ENCODE measurements around the gene SYTL3.
"Not testable (repeated sequence)": the region's sequence is repeated elsewhere in the genome, so short reads cannot be mapped to it uniquely, and the experiment has no call there.

The SYTL3 gene

DNA sequence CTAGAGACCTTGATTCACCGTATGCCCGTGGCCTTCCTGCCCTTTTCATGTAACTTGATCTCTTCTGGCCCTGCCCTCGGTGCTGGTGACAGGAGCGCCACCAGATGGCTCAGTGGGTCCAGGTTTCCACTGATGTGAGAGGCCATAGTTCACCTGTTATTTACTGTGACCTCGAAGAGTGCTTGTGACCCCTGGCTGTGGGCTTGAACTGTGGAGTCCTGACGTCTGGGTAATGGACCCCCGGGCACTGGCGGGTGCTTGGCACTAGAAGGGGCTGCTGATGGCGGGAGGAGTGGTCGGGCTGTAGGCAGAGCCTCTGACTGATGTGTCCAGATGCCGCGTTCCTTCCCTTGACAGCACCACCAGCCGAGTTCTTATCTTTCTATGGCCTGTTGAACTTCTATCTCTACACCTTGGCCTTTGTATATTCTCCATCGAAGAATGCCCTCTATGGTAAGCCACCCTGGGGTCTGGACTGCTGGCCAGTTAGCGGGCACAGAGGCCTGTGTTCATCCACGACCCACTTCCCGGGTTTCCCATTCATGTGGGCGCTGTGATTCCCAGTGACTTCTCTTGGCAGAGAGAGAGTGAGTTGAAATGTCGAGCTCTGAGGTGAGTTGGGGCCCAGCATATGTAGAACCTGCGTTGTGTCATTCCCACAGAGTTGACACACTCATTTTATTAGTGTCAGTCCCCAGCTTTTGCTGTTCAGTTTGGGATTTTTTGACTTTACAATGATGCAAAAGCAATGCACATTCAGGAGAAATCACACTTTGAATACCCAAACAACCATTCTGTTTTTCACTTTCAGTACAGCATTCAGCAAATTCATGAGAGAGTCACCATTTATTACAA lies 20.3 kb upstream of the SYTL3 start:
- Mint-ChIP-seq H3K4me1 (peaks cover 0 to 2% of the 10 kb centered on the region in 2 donors), H3K4me3 (no peak overlapping the region), H3K36me3 (peaks cover 43 to 55% of the 10 kb centered on the region in 2 donors), H3K27me3 (no peaks in the 10 kb centered on the region), H3K9me3 (no peaks in the 10 kb centered on the region), H3K27ac (no peak overlapping the region)
- ATAC-seq (replicated peaks): peak in 1 of 2 donors; percentile 58
- no peak for DNase-seq

DNA sequence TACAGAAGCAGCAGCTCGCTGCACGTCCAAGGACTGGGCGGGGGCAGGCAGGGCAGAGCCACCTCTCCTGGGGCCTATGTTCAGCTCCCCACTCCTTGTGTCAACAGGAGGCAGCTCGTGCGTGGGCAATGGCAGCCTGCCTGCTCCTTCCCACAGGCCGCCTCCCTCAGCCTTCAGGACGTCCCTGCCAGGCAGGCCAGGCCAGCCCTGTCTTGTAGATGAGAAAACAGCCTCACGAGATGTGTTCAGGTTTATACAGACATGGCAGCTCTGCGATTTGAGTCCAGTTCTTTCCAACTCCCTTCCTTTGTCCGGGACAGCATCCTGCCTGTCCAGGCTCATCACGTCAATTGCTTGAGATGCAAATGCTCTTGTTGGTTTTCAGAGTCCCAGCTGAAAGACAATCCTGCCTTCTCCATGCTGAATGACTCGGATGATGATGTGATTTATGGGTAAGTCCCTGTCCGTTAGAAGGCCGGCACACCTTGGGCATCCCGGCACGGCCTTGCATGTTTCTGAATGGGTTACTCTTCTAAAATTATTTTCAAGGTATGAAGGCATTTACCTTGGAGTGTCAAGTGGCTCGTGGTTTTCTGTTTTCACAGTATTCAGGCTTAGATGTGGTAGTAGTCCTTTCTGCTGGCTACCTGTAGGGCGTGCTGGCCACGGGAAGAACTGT lies 18.8 kb upstream of the SYTL3 start:
- DNase-seq (no peak), ATAC-seq (replicated peaks) (no peak)
- Mint-ChIP-seq H3K36me3 (peaks cover 41 to 52% of the 10 kb centered on the region in 2 donors), H3K4me1 (peaks cover 0 to 2% of the 10 kb centered on the region in 2 donors), H3K9me3 (no peaks in the 10 kb centered on the region), H3K27me3 (no peaks in the 10 kb centered on the region), H3K4me3 (no peak overlapping the region), H3K27ac (no peak overlapping the region)

DNA sequence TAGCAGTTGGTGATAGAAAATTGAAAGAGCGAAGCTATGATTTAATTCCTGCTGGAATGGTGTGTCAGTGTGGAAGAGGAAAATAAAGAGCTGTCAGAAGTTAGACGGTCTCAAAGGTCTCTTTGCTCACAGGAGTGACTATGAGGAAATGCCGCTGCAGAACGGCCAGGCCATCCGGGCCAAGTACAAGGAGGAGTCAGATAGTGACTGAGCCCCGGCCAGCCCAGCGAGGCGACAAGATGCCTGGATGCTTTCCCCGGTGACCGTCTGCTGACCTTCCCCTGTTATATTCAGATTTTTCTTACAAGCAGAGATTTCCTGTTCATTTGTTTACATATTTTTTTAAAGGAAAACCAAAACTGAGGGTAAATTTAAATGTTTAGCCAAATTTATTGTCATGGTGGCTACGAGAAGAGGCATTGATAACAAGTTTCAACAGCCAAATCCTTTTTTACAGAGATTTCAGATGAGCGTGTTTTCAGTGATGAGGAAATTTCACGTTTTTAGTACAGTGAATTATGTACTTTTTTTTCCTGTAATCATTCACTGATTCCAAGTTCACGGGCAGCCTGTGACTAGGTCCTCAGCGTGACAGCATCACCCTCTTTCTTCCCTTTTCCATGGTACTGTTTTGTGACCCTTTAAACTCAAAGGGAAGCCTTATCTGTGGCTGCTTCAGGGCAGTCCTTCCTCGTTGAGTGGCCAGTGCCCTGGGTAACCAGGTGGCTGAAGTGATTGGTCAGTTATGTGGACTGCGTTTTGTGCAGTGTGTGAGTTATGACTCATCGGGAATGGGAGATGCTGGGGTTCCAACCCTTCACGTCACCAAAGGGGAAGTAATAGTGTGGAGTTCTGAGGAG lies 17.9 kb upstream of the SYTL3 start:
- peaks cover 0 to 2% of the 10 kb centered on the region in 2 donors for H3K4me1 Mint-ChIP-seq

DNA sequence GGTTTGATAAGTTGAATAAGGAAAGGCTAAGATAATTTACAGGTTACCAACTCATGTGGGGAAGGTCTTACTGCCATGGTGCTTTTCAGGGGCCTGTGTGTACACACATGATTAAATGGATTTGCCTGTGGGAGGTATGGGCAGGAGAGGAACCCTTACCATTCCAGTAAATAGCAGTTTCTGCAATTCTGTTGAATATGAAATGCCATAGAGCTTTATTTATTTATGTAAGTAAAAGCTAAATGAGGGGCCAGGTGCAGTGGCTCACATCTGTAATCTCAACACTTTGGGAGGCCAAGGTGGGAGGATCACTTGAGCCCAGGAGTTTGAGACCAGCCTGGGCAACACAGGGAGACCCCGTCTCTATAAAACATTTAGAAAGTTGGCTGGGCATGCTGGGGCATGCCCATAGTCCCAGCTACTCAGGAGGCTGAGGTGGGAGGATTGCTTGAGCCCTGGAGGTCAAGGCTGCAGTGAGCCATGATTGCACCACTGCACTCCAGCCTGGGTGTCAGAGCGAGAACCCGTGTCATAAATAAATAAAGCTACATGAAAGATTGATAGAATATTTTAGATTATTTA lies 17.2 kb upstream of the SYTL3 start:
- DNase-seq; H3K9me3 Mint-ChIP-seq; H3K4me3 Mint-ChIP-seq; H3K4me1 Mint-ChIP-seq; ATAC-seq (replicated peaks); H3K27me3 Mint-ChIP-seq; H3K27ac Mint-ChIP-seq: not testable (repeated sequence)
- H3K36me3 Mint-ChIP-seq: peaks cover 31 to 50% of the 10 kb centered on the region in 2 donors

More for the DNA sequence above, 17.9 kb upstream of the SYTL3 start:
- Mint-ChIP-seq H3K27me3 (no peaks in the 10 kb centered on the region), H3K36me3 (peaks cover 39 to 51% of the 10 kb centered on the region in 2 donors), H3K9me3 (no peaks in the 10 kb centered on the region), H3K4me3 (no peak overlapping the region), H3K27ac (no peak overlapping the region)
- ATAC-seq (replicated peaks) (no peak), DNase-seq (no peak)

DNA sequence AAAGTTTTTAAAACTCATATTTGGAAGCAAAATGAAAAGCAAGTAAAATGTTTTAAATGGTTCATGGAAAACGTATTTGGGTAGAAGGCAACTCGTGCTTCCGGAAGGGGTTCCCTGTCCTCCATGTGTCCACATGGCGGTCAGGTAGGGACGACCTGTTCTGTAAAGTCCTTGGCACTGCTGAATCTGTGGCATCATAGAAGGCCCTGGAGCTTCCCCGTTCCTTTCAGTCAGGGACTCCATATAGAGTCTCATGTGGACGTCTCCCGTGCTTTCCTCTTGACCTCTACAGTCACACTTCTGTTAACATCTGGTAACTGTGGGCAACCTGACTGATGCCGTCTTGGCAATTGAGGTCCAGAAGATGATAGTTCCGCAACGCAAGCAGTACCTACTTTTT lies 16.7 kb upstream of the SYTL3 start:
- Mint-ChIP-seq H3K27ac (no peak overlapping the region), H3K27me3 (no peaks in the 10 kb centered on the region), H3K4me3 (no peak overlapping the region), H3K36me3 (peaks cover 31 to 45% of the 10 kb centered on the region in 2 donors), H3K9me3 (no peaks in the 10 kb centered on the region), H3K4me1 (peaks cover 0 to 2% of the 10 kb centered on the region in 2 donors)
- DNase-seq: no peak
- no peak for ATAC-seq (replicated peaks)

DNA sequence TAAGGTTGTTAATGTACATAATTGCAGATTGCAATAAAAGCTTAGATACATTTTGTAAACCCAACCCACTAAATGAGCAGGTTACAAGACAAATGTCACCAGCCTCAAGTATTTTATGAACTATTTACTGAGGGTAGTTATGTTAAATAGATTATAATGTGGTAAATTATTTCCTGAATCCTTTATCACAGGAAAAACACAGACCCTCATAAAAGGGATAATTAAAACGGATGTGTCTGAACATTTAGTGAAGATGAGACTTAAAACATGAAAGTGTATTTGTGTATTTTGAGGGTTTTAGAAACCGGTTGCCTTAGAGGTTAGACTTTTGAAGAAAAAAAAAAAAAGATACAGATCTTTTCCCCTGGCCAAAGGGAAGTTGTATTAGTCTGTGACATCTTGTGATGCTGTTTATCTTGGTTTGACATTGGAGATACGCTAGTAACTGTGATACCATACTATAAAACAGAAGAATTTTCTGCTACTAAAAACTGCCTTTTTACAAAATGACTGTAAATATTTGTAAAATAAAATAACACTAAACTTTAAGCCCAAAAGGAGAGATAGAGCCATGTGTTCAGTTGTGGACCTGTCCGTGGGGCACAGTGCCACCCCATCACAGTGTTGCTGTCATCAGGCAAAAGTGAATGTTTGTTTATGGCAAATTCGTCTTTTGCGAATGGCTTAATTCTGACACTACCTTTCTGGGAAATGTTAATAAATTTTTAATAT lies 15.0 kb upstream of the SYTL3 start:
- ATAC-seq (replicated peaks) (no peak), DNase-seq (no peak)
- Mint-ChIP-seq H3K9me3 (no peaks in the 10 kb centered on the region), H3K4me3 (no peak overlapping the region), H3K27ac (no peak overlapping the region), H3K36me3 (peaks cover 24 to 43% of the 10 kb centered on the region in 2 donors), H3K27me3 (no peaks in the 10 kb centered on the region), H3K4me1 (peaks cover 8 to 10% of the 10 kb centered on the region in 2 donors)

DNA sequence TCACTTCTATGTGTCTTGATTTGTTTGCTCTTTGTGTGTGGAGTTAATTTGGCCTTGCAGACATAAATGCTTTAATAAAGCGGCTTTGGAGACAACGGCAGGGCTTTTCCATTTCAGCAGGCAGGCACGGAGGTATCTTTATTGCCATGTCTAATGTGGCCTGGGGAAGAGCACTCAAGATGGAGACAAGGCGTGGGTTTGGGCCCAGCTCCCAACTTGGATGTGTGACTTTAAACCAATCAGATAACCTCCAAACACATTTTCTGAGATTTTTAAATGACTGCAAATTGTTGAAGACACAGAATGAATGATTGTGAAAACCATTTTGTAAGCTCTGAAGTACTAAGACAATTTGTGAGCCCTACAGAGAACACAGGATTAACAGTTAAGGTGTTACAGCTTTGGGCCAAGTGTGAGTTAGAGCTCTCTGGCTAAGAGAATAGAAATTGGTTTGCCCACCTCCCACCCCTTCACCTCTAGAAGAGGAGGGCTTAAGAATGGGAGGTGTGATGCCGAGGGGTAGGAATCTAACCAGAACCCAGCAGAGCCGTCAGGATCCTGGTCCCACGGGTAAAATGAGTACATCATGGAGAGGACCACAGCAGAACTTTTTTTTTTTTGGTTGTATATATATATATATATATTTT lies 14.3 kb upstream of the SYTL3 start:
- Mint-ChIP-seq H3K36me3 (peaks cover 26 to 47% of the 10 kb centered on the region in 2 donors), H3K4me1 (peaks cover 13 to 17% of the 10 kb centered on the region in 2 donors), H3K27me3 (no peaks in the 10 kb centered on the region), H3K27ac (no peak overlapping the region), H3K4me3 (no peak overlapping the region), H3K9me3 (no peaks in the 10 kb centered on the region)
- ATAC-seq (replicated peaks) (no peak), DNase-seq (no peak)

DNA sequence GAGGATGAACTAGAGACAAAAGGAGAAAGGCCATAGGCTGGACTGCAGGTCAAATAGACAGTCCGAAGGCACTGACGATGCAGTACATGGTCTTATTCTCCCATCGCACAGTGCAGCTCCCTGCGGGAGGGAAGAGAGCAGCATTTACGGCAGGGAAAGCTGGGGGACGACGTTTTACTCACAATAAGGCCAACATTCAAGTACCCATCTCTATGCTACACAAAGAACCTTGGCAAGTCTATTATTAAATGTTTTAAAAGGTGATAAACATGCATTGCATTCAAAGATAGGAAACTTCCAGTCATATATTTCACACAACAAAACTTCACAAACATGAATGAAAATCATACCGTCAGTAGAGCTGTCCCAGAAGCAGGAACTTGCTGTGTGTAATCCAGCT lies 13.1 kb upstream of the SYTL3 start:
- no peaks in the 10 kb centered on the region for H3K27me3 Mint-ChIP-seq

DNA sequence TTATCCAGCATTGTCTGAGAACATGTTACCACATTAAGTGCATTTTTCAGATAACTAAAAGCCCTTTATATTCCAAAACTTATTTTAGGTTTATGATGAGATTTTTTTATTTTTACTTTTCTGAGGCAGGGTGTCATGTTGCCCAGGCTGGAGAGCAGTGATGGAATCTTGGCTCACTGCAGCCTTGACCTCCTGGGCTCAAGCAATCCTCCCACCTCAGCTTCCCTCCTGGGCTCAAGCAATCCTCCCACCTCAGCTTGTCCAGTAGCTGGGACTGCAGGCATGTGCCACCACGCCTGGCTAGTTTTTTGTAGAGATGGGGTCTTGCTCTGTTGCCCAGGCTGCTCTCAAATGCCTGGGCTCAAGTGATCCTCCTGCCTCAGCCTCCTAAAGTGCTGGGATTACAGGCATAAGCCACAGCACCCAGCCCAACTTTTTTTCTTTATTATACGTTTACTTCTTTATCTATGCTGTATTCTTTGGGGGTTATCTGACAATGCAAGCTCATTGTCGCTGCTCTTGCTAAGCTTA lies 11.5 kb upstream of the SYTL3 start:
- Mint-ChIP-seq H3K4me1 (peaks cover 20 to 30% of the 10 kb centered on the region in 2 donors), H3K4me3 (no peak overlapping the region), H3K27ac (peak overlapping the region; percentile 75), H3K36me3 (peaks cover 23 to 41% of the 10 kb centered on the region in 2 donors), H3K27me3 (no peaks in the 10 kb centered on the region), H3K9me3 (no peaks in the 10 kb centered on the region)
- no peak for DNase-seq
- no peak for ATAC-seq (replicated peaks)

More for the DNA sequence above, 13.1 kb upstream of the SYTL3 start:
- peaks cover 22 to 42% of the 10 kb centered on the region in 2 donors for H3K36me3 Mint-ChIP-seq
- no peak overlapping the region for H3K4me3 Mint-ChIP-seq
- H3K27ac Mint-ChIP-seq: no peak overlapping the region
- H3K9me3 Mint-ChIP-seq: no peaks in the 10 kb centered on the region
- no peak for DNase-seq
- peaks cover 15 to 19% of the 10 kb centered on the region in 2 donors for H3K4me1 Mint-ChIP-seq
- ATAC-seq (replicated peaks): no peak

DNA sequence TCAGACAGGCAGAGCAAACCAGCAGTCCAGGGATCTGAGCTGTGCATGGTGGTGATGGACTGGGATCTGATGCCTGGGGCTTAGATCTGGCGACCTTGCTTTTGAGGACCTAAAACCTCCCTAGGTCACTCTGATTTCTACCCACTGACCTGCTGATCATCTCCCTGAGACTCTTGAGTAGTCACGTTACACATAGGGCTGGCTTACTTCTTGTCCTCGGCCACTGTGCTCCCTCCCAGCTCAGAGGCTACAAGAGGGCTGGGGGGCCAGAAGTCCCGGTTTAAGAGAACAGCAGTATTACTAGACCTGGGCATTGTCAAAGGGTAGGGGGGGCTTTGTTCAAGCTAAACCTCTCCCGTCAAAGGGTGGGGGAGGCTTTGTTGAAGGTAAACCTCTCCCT lies 10.8 kb upstream of the SYTL3 start:
- DNase-seq (no peak), ATAC-seq (replicated peaks) (no peak)
- peaks cover 23 to 41% of the 10 kb centered on the region in 2 donors for H3K36me3 Mint-ChIP-seq
- H3K27ac Mint-ChIP-seq: peak overlapping the region; percentile 68
- peaks cover 20 to 30% of the 10 kb centered on the region in 2 donors for H3K4me1 Mint-ChIP-seq
- H3K4me3 Mint-ChIP-seq: no peak overlapping the region
- no peaks in the 10 kb centered on the region for H3K27me3 Mint-ChIP-seq
- H3K9me3 Mint-ChIP-seq: no peaks in the 10 kb centered on the region

DNA sequence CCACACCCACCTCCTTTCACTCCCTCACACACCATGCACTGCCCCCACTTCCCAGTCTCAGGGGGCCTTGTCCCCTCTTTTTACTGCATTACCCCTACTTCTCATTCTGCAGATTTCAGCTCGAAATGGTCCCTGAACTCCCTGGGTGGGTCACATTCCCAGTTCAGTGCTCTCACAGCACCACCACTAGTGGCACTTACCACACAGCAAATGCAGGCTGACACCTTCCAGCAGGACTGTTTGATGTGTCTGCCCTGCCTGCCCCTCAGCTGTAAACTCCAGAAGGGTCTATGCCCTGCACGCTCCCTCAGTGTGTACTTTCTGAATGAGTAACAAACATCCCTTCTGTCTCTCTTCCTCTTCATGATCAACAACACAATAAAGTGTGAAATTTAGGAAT lies 9.3 kb upstream of the SYTL3 start:
- Mint-ChIP-seq H3K4me1 (peaks cover 21 to 39% of the 10 kb centered on the region in 2 donors), H3K27me3 (no peaks in the 10 kb centered on the region), H3K4me3 (no peak overlapping the region), H3K36me3 (peaks cover 20 to 38% of the 10 kb centered on the region in 2 donors), H3K9me3 (no peaks in the 10 kb centered on the region), H3K27ac (no peak overlapping the region)
- DNase-seq: no peak
- no peak for ATAC-seq (replicated peaks)

DNA sequence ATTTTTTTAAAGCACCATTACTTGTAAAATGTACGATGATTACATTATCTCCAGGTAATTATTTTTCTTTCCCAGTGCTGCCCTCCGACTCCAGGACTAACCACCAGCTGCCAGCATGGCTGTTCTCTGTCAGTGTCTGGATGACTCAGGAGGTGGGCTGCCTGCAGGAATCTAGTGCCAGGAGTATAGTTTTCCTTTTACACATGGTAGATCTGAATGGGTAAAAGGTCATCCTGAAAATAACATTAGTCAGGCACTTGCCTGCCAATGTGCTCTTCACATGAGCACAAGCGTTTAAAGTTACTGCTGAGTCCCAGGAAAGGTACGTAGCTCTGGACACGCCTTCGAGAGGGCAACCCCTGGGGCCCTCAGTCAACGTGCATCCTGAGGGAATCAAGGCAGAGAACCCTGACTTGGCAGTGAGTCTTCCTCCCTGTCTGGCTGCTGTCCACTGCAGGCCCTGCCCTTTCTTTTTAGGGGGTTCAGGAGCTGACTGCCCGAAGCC lies 7.7 kb upstream of the SYTL3 start:
- Mint-ChIP-seq H3K4me1 (peaks cover 28 to 50% of the 10 kb centered on the region in 2 donors), H3K27ac (peak overlapping the region; percentile 37), H3K4me3 (no peak overlapping the region), H3K9me3 (no peaks in the 10 kb centered on the region), H3K36me3 (peaks cover 11 to 30% of the 10 kb centered on the region in 2 donors), H3K27me3 (no peaks in the 10 kb centered on the region)
- ATAC-seq (replicated peaks): no peak
- DNase-seq: no peak
